Fibroblast of lung (primary cell): Measurements from ENCODE around the gene DCTN2. TPM values are rescaled to one million over a fixed set of nuclear protein-coding genes. Genes with fewer than 3 reads are reported as not detected.
A peak's percentile ranks its signal among the peaks of the same experiment; 100 is the strongest.
"Not testable (repeated sequence)": the region's sequence is repeated elsewhere in the genome, so short reads cannot be mapped to it uniquely, and the experiment has no call there.

ENCODE experiments used
- DNase-seq, 2 donors: peaks; one replicate each; pipeline versions ENCODE4 v3.0.0 to v3.0.0-alpha.2; 2010; ENCODE audit warnings: low read depth in 2 of 2
- H2AFZ ChIP-seq: 2 replicates; pipeline ENCODE4 v1.5.1; 2012; ENCODE audit warnings: low read length, control low read depth, inconsistent platforms
- H3K27ac ChIP-seq: 2 replicates; pipeline ENCODE4 v1.5.1; 2011; ENCODE audit warnings: low read length, control low read depth; ENCODE audit not compliant: insufficient read depth
- H3K27me3 ChIP-seq: 2 replicates; pipeline ENCODE4 v1.5.1; 2011; ENCODE audit warnings: mild to moderate bottlenecking, low read length; ENCODE audit not compliant: control insufficient read depth, insufficient read depth
- H3K36me3 ChIP-seq: 2 replicates; pipeline ENCODE4 v1.5.1; 2011; ENCODE audit warnings: low read length; ENCODE audit not compliant: control insufficient read depth, insufficient read depth
- H3K4me1 ChIP-seq: 2 replicates; pipeline ENCODE4 v1.5.1; 2011; ENCODE audit warnings: low read length; ENCODE audit not compliant: control insufficient read depth, insufficient read depth; ENCODE audit errors: extremely low read depth
- H3K4me2 ChIP-seq: 2 replicates; pipeline ENCODE4 v1.5.1; 2011; ENCODE audit warnings: low read length, control low read depth; ENCODE audit not compliant: insufficient read depth; ENCODE audit errors: extremely low read depth
- H3K4me3 ChIP-seq, 4 experiments: fragments of 200-600 bp in 1 of 4; sonication (generic) in 1 of 4; replicated peaks in 1 of 4; 2 replicates each; pipeline ENCODE4 v1.5.1; 2011 to 2016; ENCODE audit warnings: low read length in 4 of 4, low read depth in 3 of 4, mild to moderate bottlenecking in 3 of 4, control low read depth in 2 of 4, inconsistent platforms in 1 of 4, mixed read lengths in 1 of 4; ENCODE audit not compliant: insufficient read depth in 1 of 4; ENCODE audit errors: control extremely low read depth in 1 of 4
- H3K79me2 ChIP-seq: 2 replicates; pipeline ENCODE4 v1.5.1; 2012; ENCODE audit warnings: mild to moderate bottlenecking, low read length, inconsistent platforms; ENCODE audit not compliant: control insufficient read depth, insufficient read depth
- H3K9ac ChIP-seq: 2 replicates; pipeline ENCODE4 v1.5.1; 2011; ENCODE audit warnings: mild to moderate bottlenecking, low read length, control low read depth; ENCODE audit not compliant: insufficient read depth
- H3K9me3 ChIP-seq: 2 replicates; pipeline ENCODE4 v1.5.1; 2012; ENCODE audit warnings: low read depth, low read length; ENCODE audit not compliant: control insufficient read depth, insufficient read depth
- H4K20me1 ChIP-seq: 2 replicates; pipeline ENCODE4 v1.5.1; 2011; ENCODE audit warnings: low read length; ENCODE audit not compliant: control insufficient read depth, insufficient read depth; ENCODE audit errors: extremely low read depth
- CTCF ChIP-seq, 2 donors: IDR thresholded peaks in 1 of 2; conservative IDR thresholded peaks in 1 of 2; 1 replicate in 1 of 2; 2 replicates in 1 of 2; pipeline ENCODE4 v1.5.1; 2011 to 2012; ENCODE audit warnings: low read length in 2 of 2, control low read depth in 1 of 2, inconsistent platforms in 1 of 2, low read depth in 1 of 2, mild to moderate bottlenecking in 1 of 2
- EZH2 ChIP-seq: IDR thresholded peaks from 2 replicates; pipeline ENCODE4 v1.5.1; 2012; ENCODE audit warnings: low read length, control low read depth, mild to moderate bottlenecking; ENCODE audit errors: missing control alignments
- polyA plus RNA-seq, 2 donors: library from polyadenylated mRNA; depleted of rRNA in 1 of 2; stranded (reverse) in 1 of 2; unstranded in 1 of 2; fragments of >200 nt; gene quantifications; 2 replicates each; pipeline ENCODE4 v1.2.1, GENCODE V29; 2011 to 2012; ENCODE audit warnings: missing spikeins in 1 of 2
- total RNA-seq: library from RNA; depleted of rRNA; stranded (reverse); fragments of >200 nt; gene quantifications from 2 replicates; pipeline ENCODE4 v1.2.1, GENCODE V29; 2014

The DCTN2 gene
- total and polyA plus RNA-seq, 2 donors (not counting 1 experiment from before 2014, with no cell fraction given), result 101 to 211 TPM

GRCh38 chr12:57519796-57520052, 27.3 kb downstream of the DCTN2 start:
- Histone ChIP-seq H3K79me2 (peaks cover 54% of the 10 kb centered on the region), H3K4me3 (peak overlapping the region; percentile 73 to 99 (median 84)), H3K4me1 (peaks cover 34% of the 10 kb centered on the region), H3K27me3 (no peaks in the 10 kb centered on the region), H3K27ac (peak overlapping the region; percentile 97), H4K20me1 (peaks cover 3% of the 10 kb centered on the region), H3K9ac (peak overlapping the region; percentile 94), H2AFZ (no peak overlapping the region), H3K36me3 (peaks cover 24% of the 10 kb centered on the region), H3K9me3 (no peaks in the 10 kb centered on the region), H3K4me2 (peak overlapping the region; percentile 99)
- no peak for DNase-seq
- TF ChIP-seq EZH2, result no peak
- no peak for TF ChIP-seq CTCF (conservative IDR thresholded peaks at IDR 0.05 in 1 of 2, IDR thresholded peaks at IDR 0.05 in 1 of 2; ENCODE audit: low read depth in 1 of 2, low read length in 2 of 2)

GRCh38 chr12:57518920-57519795, 27.8 kb downstream of the DCTN2 start:
- H3K79me2 ChIP-seq, result peaks cover 48% of the 10 kb centered on the region
- peak overlapping the region; percentile 73 to 99 (median 84) for H3K4me3 ChIP-seq
- H3K4me2 ChIP-seq, result peak overlapping the region; percentile 99
- no peak overlapping the region for H2AFZ ChIP-seq
- peak; percentile 16 to 55 for DNase-seq
- no peaks in the 10 kb centered on the region for H3K9me3 ChIP-seq
- H4K20me1 ChIP-seq, result peaks cover 3% of the 10 kb centered on the region
- H3K27ac ChIP-seq, result peak overlapping the region; percentile 97
- TF ChIP-seq EZH2 (no peak), CTCF (conservative IDR thresholded peaks at IDR 0.05 in 1 of 2, IDR thresholded peaks at IDR 0.05 in 1 of 2; ENCODE audit: low read depth in 1 of 2, low read length in 2 of 2) (no peak)
- peaks cover 31% of the 10 kb centered on the region for H3K4me1 ChIP-seq
- H3K36me3 ChIP-seq, result peaks cover 25% of the 10 kb centered on the region
- no peaks in the 10 kb centered on the region for H3K27me3 ChIP-seq
- peak overlapping the region; percentile 94 for H3K9ac ChIP-seq

- H3K36me3 ChIP-seq, result peaks cover 25% of the 10 kb centered on the region
- no peaks in the 10 kb centered on the region for H3K9me3 ChIP-seq
- H3K4me1 ChIP-seq, result peaks cover 28% of the 10 kb centered on the region
- H3K79me2 ChIP-seq, result peaks cover 40% of the 10 kb centered on the region
- no peak overlapping the region for H2AFZ ChIP-seq
- peak overlapping the region; percentile 60 for H3K27ac ChIP-seq
- H3K4me3 ChIP-seq, result peak overlapping the region; percentile 73 to 99 (median 84)
- no peak overlapping the region for H3K9ac ChIP-seq
- DNase-seq, result no peak
- peak overlapping the region; percentile 99 for H3K4me2 ChIP-seq
- TF ChIP-seq EZH2, result no peak
- TF ChIP-seq CTCF (conservative IDR thresholded peaks at IDR 0.05 in 1 of 2, IDR thresholded peaks at IDR 0.05 in 1 of 2; ENCODE audit: low read depth in 1 of 2, low read length in 2 of 2), result no peak
- H3K27me3 ChIP-seq, result no peaks in the 10 kb centered on the region
- H4K20me1 ChIP-seq, result peaks cover 3% of the 10 kb centered on the region
Observed at GRCh38 chr12:57518176-57518919, 28.6 kb downstream of the DCTN2 start.

GRCh38 chr12:57517718-57518117, 29.3 kb downstream of the DCTN2 start:
- not testable (repeated sequence) for DNase-seq, H3K27me3 ChIP-seq, H3K9me3 ChIP-seq, H2AFZ ChIP-seq, H4K20me1 ChIP-seq, H3K9ac ChIP-seq
- Histone ChIP-seq H3K4me2 (peak overlapping the region; percentile 99), H3K79me2 (peaks cover 36% of the 10 kb centered on the region), H3K27ac (peak overlapping the region; percentile 24), H3K4me3 (peak overlapping the region; percentile 73 to 99 (median 84)), H3K36me3 (peaks cover 28% of the 10 kb centered on the region), H3K4me1 (peaks cover 26% of the 10 kb centered on the region)
